GM23338 (cell line): ENCODE data around the gene ARHGAP30. TPM values are rescaled to one million over a fixed set of nuclear protein-coding genes. Genes with fewer than 3 reads are reported as not detected.
A peak's percentile ranks its signal among the peaks of the same experiment; 100 is the strongest.

Source experiments
- ATAC-seq: fragments of 200-7000 bp; cut with Tn5 transposase; 3 replicates; pipeline ENCODE4 v1.9.1; 2020
- DNase-seq: peaks from one replicate; pipeline ENCODE4 v3.0.0-alpha.2; 2015; ENCODE audit warnings: low spot score
- H2AFZ ChIP-seq: fragments of 200-600 bp; sonication (generic); 2 replicates; pipeline ENCODE4 v1.8.0; 2016; ENCODE audit warnings: antibody characterized with exemption, mild to moderate bottlenecking, moderate library complexity
- H3F3A ChIP-seq: fragments of 200-600 bp; sonication (generic); replicated peaks from 2 replicates; pipeline ENCODE4 v1.8.0; 2017; ENCODE audit warnings: antibody characterized with exemption, mixed run types, low read depth
- H3K27ac ChIP-seq: fragments of 200-600 bp; sonication (generic); 2 replicates; pipeline ENCODE4 v1.6.1; 2016; ENCODE audit warnings: low read depth
- H3K27me3 ChIP-seq: fragments of 200-600 bp; sonication (generic); 2 replicates; pipeline ENCODE4 v1.8.0; 2016; ENCODE audit warnings: mild to moderate bottlenecking, mixed run types, moderate library complexity; ENCODE audit not compliant: insufficient read depth
- H3K36me3 ChIP-seq: fragments of 200-600 bp; sonication (generic); 2 replicates; pipeline ENCODE4 v1.8.0; 2016; ENCODE audit warnings: mild to moderate bottlenecking; ENCODE audit not compliant: insufficient read depth
- H3K4me1 ChIP-seq: fragments of 200-600 bp; sonication (generic); 2 replicates; pipeline ENCODE4 v1.8.0; 2016; ENCODE audit warnings: mild to moderate bottlenecking, moderate library complexity; ENCODE audit not compliant: insufficient read depth
- H3K4me2 ChIP-seq: fragments of 200-600 bp; sonication (generic); 2 replicates; pipeline ENCODE4 v1.7.1; 2017; ENCODE audit warnings: mixed run types
- H3K4me3 ChIP-seq: fragments of 200-600 bp; sonication (generic); 2 replicates; pipeline ENCODE4 v1.6.1; 2016; ENCODE audit warnings: mixed run types
- H3K79me2 ChIP-seq: fragments of 200-600 bp; sonication (generic); replicated peaks from 2 replicates; pipeline ENCODE4 v1.8.0; 2017; ENCODE audit warnings: mild to moderate bottlenecking; ENCODE audit not compliant: insufficient read depth
- H3K9me2 ChIP-seq: fragments of 200-600 bp; sonication (generic); 2 replicates; pipeline ENCODE4 v1.8.0; 2017; ENCODE audit not compliant: insufficient read depth
- H4K20me1 ChIP-seq: fragments of 200-600 bp; sonication (generic); replicated peaks from 2 replicates; pipeline ENCODE4 v1.8.0; 2017; ENCODE audit warnings: mild to moderate bottlenecking; ENCODE audit not compliant: insufficient read depth
- H3K27ac Mint-ChIP-seq: 2 replicates; pipeline ENCODE4 v1.8.0; 2020; ENCODE audit warnings: inconsistent platforms, mild to moderate bottlenecking, moderate library complexity, mixed read lengths
- H3K27me3 Mint-ChIP-seq: 3 replicates; pipeline ENCODE4 v1.8.0; 2022; ENCODE audit warnings: low read depth, mild to moderate bottlenecking, moderate library complexity, mixed read lengths, inconsistent platforms; ENCODE audit not compliant: insufficient read depth, poor library complexity
- H3K36me3 Mint-ChIP-seq: 3 replicates; pipeline ENCODE4 v1.8.0; 2021; ENCODE audit warnings: low read depth, mild to moderate bottlenecking, inconsistent platforms, moderate library complexity, mixed read lengths
- H3K4me1 Mint-ChIP-seq: 3 replicates; pipeline ENCODE4 v1.8.0; 2020; ENCODE audit warnings: mild to moderate bottlenecking, inconsistent platforms, mixed read lengths
- H3K4me3 Mint-ChIP-seq: 3 replicates; pipeline ENCODE4 v1.8.0; 2021; ENCODE audit warnings: moderate library complexity, mild to moderate bottlenecking, inconsistent platforms, mixed read lengths
- H3K9me3 Mint-ChIP-seq: 3 replicates; pipeline ENCODE4 v1.8.0; 2020; ENCODE audit warnings: moderate library complexity, mild to moderate bottlenecking, inconsistent platforms, mixed read lengths
- CREB1 ChIP-seq: fragments of 250-450 bp; sonication (Bioruptor Pico); IDR thresholded peaks from 2 replicates; pipeline ENCODE4 v1.5.0; 2020; ENCODE audit warnings: low read depth, mild to moderate bottlenecking, moderate library complexity
- CTCF ChIP-seq, 2 experiments: fragments of 200-600 bp in 1 of 2; sonication (generic) in 1 of 2; conservative IDR thresholded peaks; 2 replicates each; pipeline versions ENCODE4 v1.5.1 to v1.6.1; 2016 to 2017; ENCODE audit warnings: antibody characterized with exemption in 2 of 2, low read depth in 2 of 2, mild to moderate bottlenecking in 2 of 2, moderate library complexity in 1 of 2
- ETS1 ChIP-seq: IDR thresholded peaks from 2 replicates; pipeline ENCODE4 v1.6.1; 2016; ENCODE audit warnings: antibody characterized with exemption
- EZH2 ChIP-seq: fragments of 200-600 bp; sonication (generic); IDR thresholded peaks from one replicate; pipeline ENCODE4 v1.8.0; 2017; ENCODE audit warnings: antibody characterized with exemption, mild to moderate bottlenecking, low read depth; ENCODE audit not compliant: unreplicated experiment
- EZH2phosphoT487 ChIP-seq: fragments of 200-600 bp; sonication (generic); IDR thresholded peaks from one replicate; pipeline ENCODE4 v1.8.1; 2018; ENCODE audit warnings: antibody characterized with exemption; ENCODE audit not compliant: unreplicated experiment
- NANOG ChIP-seq: IDR thresholded peaks from 2 replicates; pipeline ENCODE4 v1.6.1; 2016; ENCODE audit warnings: antibody characterized with exemption, borderline replicate concordance
- POLR2AphosphoS5 ChIP-seq: IDR thresholded peaks from 2 replicates; pipeline ENCODE4 v1.6.1; 2016; ENCODE audit warnings: antibody characterized with exemption, low read depth
- REST ChIP-seq: IDR thresholded peaks from one replicate; pipeline ENCODE4 v1.6.1; 2018; ENCODE audit warnings: antibody characterized with exemption; ENCODE audit not compliant: unreplicated experiment
- STAT1 ChIP-seq: IDR thresholded peaks from one replicate; pipeline ENCODE4 v1.6.1; 2016; ENCODE audit warnings: antibody characterized with exemption; ENCODE audit not compliant: unreplicated experiment
- ZNF114 ChIP-seq: fragments of 250-450 bp; sonication (Bioruptor Pico); IDR thresholded peaks from 2 replicates; pipeline ENCODE4 v1.5.0; 2020; ENCODE audit warnings: mild to moderate bottlenecking, moderate library complexity
- ZNF331 ChIP-seq: fragments of 250-450 bp; sonication (Bioruptor Pico); IDR thresholded peaks from 2 replicates; pipeline ENCODE4 v1.5.0; 2020; ENCODE audit warnings: low read depth, mild to moderate bottlenecking, moderate library complexity
- ZNF462 ChIP-seq: fragments of 250-450 bp; sonication (Bioruptor Pico); IDR thresholded peaks from 2 replicates; pipeline ENCODE4 v1.5.0; 2020; ENCODE audit warnings: mild to moderate bottlenecking, moderate library complexity
- polyA plus RNA-seq: library from polyadenylated mRNA; unstranded; fragments of >200 nt; fragmentation: Nextera tagmentation; extraction: Ambion mirVana; gene quantifications from 2 replicates; pipeline ENCODE4 v1.2.1, GENCODE V29; 2016
- total RNA-seq: library from RNA; depleted of rRNA; stranded (reverse); fragments of >200 nt; shearing (Covaris generic); gene quantifications from 2 replicates; pipeline ENCODE4 v1.2.3, GENCODE V29; 2014

ARHGAP30 gene
- total and polyA plus RNA-seq, 2 experiments from 2014 or later = 0.45 TPM; not detected in 1

- Histone ChIP-seq H3K27ac (0 out of 2 replicates have a peak overlapping the region, but pooled peaks have one; percentile 26), H3K27me3 (no peaks in the 10 kb centered on the region), H2AFZ (no peak overlapping the region), H4K20me1 (peaks cover 76% of the 10 kb centered on the region), H3K4me3 (no peak overlapping the region), H3K4me1 (peaks cover 9% of the 10 kb centered on the region), H3K36me3 (peaks cover 3% of the 10 kb centered on the region), H3K4me2 (no peak overlapping the region), H3F3A (peaks cover 4% of the 10 kb centered on the region; the same call in 1 of the 2 replicates), H3K9me2 (no peaks in the 10 kb centered on the region), H3K79me2 (peaks cover 99% of the 10 kb centered on the region)
- peak; percentile 27; the same call in 2 of the 3 replicates for ATAC-seq
- Mint-ChIP-seq H3K27me3 (no peaks in the 10 kb centered on the region), H3K4me3 (no peak overlapping the region; the same call in 2 of the 3 replicates), H3K9me3 (no peaks in the 10 kb centered on the region), H3K27ac (peak overlapping the region; percentile 76), H3K4me1 (peaks cover 15% of the 10 kb centered on the region), H3K36me3 (peaks cover 24% of the 10 kb centered on the region)
- DNase-seq = no peak
- no peak for TF ChIP-seq CTCF (conservative IDR thresholded peaks at IDR 0.05; ENCODE audit: low read depth in 2 of 2)
- no peak for TF ChIP-seq EZH2phosphoT487
- no peak for TF ChIP-seq STAT1
- TF ChIP-seq CREB1 (CRISPR knock-in tag) = no peak
- TF ChIP-seq POLR2AphosphoS5 = no peak
- no peak for TF ChIP-seq ZNF114 (CRISPR knock-in tag)
- TF ChIP-seq ZNF331 = no peak
- no peak for TF ChIP-seq NANOG
- TF ChIP-seq ETS1 = no peak
- no peak for TF ChIP-seq EZH2
- TF ChIP-seq ZNF462 = no peak
- no peak for TF ChIP-seq REST
Observed at GRCh38 chr1:161006563-161006962, 63.1 kb downstream of the ARHGAP30 start.
